GF-D8 (cell line): Measurements from ENCODE around the gene NPR2.

ENCODE experiments used
- DNase-seq: peaks from one replicate; lab custom pipeline; 2025; lab: John Stamatoyannopoulos, UW

The NPR2 gene

GRCh38 chr9:35801328-35802128, 10.1 kb downstream of the NPR2 start:
- no peak for DNase-seq

DNA sequence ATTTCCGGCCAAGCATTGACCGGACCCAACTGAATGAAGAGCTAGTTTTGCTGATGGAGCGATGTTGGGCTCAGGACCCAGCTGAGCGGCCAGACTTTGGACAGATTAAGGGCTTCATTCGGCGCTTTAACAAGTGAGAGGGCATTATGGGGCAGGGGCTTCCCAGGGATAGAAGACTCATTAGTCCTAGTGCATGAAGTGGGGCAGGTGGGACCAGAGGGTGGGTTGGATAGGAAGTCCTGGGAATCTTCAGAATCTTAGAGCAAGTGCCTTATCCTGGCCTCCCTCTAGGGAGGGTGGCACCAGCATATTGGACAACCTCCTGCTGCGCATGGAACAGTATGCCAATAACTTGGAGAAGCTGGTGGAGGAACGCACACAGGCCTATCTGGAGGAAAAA, 14.7 kb downstream of the NPR2 start:
- DNase-seq = no peak

DNA sequence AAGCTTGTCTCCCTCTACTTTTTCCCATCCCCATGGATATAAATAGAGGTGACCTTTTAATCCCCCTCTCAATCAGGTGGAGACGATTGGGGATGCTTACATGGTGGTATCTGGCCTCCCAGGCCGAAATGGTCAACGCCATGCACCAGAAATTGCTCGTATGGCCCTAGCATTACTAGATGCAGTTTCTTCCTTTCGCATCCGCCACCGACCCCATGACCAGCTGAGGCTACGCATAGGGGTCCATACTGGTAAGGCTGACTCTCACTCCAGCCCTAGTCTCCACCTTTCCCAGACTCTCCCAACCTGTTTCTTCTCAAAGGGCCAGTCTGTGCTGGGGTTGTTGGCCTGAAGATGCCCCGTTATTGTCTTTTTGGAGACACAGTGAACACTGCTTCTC, 17.0 kb downstream of the NPR2 start:
- DNase-seq = no peak

DNA sequence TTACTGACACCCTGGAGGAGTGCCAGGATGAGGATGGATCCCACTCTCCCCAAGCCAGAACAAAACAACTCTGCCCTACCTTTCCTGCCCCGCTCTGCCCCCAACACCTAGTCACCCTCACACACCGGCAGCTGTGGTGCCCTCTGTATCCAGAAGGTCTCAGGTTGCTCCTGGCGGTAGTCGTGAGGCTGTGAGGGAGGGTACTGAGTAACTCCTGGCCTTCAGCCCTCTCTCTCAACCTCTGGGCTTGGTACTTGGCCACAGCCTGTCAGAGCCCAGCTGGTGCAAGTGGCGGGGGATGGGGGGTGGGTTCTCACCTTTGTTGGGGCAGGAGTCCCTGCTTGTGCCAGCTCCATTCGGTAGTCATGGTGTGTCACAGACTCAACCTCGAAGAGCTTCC, 18.7 kb downstream of the NPR2 start:
- no peak for DNase-seq

GRCh38 chr9:35811381-35812024, 20.1 kb downstream of the NPR2 start:
- DNase-seq = no peak

DNA sequence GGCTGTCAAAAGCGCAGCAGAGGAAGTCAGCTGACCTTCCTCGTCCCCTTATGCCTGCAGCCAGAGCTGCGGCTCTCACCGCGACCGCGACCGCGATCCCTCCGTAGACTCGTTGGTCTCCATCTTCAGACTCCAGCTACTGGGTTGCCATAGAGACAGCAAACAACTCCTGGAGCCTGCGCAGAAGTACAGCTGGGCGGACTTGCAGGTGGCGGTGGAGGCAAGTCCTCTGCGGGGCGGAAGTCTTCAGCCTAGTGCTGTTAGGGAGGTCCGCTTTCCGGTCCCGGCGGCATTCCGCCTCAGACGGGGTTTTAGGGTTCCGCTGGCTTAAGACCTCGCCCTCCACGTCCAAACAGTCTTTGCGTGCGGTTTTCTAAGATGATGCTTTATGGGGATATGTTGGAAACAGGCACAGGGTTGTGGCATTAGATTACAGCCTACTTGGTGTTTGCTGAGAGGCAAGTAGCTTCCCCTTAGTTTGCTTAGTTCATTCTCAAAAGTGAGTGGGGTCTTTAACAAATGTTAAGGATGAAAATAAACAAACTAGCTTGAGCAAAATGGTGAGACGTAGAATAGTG, 20.7 kb downstream of the NPR2 start, which contains the start of gene SPAG8:
SPAG8 (minus strand) TSS at position 238 of the 578 bp plus-strand sequence; CDS start at position 123, 115 bp downstream.
- peak; percentile 95 for DNase-seq

GRCh38 chr9:35813434-35814105, 22.2 kb downstream of the NPR2 start:
- DNase-seq = no peak

DNA sequence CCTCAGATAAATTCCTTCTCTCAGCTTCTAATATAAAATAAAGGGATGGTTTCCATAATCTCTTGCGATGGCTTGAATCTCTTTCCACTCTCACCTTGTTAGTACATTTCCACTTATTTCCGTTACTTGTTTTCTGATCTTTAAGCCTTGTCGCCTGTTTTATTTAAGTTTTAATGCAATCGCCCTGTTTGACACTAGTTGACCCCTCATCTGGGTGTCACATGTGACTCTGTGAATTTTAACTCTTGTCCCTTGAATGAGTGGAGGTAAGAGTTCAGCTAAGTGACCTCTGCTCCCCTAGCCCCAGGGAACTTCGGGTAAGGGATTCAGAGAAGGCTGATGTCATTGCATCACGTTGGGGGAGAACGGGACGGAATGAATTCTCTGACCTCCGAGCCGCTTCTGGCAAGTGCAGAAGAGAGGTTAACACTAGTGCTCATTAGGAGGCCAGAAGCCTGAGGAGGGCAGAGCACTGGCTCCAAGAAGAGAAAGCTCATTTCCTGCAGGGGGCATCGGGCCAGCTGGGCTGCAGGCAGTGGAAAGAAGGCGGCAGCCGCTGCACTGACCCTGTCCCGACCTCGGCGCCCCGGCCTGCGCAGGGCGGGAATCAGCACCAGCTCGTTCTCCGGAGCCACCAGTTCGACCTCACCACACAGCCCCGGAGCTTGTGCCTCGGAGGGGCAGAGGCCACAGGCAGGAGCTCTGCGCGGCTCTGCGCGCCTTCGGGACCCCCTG, 22.9 kb downstream of the NPR2 start:
- DNase-seq = peak; percentile 55

DNA sequence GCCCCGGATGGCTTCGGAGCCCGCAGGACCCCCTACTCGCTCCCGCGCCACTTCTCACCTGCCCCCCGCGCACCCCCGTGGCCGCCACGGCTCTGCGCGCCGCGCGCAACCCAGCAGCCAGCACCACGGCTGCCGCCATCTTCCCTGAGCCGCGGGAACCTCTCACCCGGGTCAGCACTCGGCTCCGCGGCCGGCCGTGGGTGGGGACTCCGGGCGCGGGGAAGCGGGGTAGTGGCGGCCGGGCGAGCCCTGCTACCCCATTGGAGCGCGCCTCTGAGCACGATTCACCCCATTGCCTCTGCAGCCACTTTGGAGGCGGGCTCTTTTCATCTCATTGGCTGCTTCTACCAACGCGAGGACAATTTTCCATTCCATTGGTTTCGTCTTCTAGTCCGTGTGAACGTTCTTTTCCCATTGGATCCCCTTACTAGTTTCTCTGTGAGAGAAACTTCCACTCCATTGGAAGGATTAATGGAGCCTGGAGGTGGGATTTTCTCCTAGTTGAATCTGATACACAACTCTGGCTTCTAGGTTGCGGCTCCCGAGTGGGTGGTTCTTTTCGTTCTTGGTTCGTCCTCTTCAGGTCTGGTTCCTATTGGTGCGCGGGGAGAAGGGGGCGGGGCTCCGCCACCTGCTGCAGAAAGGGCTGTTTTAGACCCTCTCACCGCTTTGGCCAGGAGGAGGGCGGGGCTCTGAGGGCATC, 23.6 kb downstream of the NPR2 start, which contains the start of gene HINT2:
HINT2 (minus strand) TSS at position 202 of the 703 bp plus-strand sequence; CDS start at position 139, 63 bp downstream.
- DNase-seq = peak; percentile 95

DNA sequence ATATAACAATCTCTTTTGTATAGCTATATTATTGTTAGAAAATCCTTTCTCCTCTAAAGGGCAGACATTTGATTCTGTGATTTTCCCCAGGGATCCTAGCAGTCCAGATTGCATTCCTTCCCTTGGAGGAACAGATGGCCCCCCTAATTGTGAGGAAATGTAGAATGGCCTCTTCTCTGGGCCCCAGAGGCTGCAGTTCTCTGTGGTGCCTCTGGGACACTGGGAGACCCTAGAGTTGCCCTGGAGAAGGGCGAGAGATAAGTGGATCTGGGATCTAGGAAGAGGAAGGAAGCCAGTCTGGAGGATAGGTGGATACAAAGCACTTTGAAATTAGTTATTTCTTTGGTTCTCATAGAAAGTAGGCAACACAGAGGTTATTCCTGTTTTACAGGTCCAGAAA, 25.3 kb downstream of the NPR2 start:
- DNase-seq = no peak

GRCh38 chr9:35818341-35818740, 26.9 kb downstream of the NPR2 start:
- no peak for DNase-seq

GRCh38 chr9:35820076-35820475, 28.7 kb downstream of the NPR2 start:
- no peak for DNase-seq

DNA sequence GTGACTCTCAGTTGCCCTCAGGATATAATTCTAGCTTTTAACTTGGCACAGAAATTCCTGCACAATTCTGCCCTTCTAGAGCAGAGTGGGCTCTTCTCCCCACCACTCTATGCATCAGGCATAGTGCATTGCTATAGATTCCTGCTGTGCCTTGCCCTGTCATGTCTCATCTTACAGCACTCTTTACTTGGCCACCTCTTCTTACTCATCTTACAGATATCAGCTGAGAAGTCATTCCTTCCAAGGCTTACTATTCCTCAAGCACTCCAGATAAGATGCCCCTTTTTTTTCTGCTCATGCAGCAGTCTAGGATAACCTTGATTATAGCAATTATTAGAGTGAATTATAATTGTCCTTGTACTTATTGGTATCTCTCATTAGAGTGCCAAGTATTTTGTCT, 31.5 kb downstream of the NPR2 start:
- no peak for DNase-seq

DNA sequence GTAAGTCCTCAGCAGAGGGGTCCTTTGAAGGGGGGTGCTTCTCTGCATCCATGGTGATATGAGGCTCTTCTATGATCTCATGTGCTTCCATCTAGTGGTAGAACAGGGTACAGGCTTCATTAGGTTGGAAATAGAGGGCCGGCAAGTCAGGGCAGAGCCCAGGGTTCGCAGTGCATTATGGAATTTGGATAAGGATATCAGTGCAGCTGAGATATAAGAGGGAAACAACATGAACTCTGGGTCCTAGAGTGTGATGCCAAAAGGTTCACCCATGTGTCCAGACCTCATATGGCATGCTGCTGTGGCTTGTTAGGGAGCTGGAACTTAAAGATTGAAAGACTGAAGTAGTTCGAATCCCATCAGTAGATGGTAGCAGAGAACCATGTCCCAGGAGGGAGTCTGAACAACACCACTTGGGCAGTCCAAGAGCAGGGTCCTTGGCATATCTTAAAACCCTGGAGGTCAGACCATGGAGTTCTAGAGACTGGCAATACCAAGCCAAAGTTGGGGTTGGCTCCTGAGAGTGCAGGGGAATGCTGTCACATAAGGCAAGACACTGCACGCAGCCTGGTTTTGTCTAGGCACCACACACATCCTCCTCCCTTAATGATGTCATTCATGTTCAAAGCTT, 34.8 kb downstream of the NPR2 start:
- peak; percentile 24 for DNase-seq

GRCh38 chr9:35827486-35827885, 36.1 kb downstream of the NPR2 start:
- DNase-seq = no peak

DNA sequence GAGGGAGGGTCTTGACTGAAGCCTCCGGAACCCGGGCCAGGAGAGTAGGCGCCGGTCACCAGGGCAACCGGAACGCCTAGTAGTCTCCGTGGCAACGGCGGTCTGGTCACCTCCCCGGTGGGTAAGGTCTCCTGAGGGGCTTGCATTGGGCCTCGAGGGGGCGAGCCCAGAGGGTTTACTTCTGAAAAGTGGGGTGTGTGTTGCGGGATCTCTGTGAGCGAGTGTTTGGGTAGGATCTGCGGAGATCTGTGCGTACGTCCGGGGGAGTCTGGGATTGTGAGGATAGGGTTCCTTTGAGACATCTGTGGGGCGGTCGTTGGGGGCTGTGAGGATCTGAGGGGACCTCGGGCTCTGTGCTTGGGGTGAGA, 37.3 kb downstream of the NPR2 start, which contains the start of gene FAM221B:
FAM221B (minus strand) TSS at position 17 of the 368 bp plus-strand sequence. CDS start 2,571 bp downstream, outside the sequence.
- DNase-seq = no peak

GRCh38 chr9:35829084-35829763, 37.8 kb downstream of the NPR2 start, which contains the start of gene TMEM8B:
TSS of gene TMEM8B (plus strand) at chr9:35829228. CDS start at chr9:35829448, 220 bp downstream.
- no peak for DNase-seq

- DNase-seq = no peak
Measured at GRCh38 chr9:35829764-35830096, 38.3 kb downstream of the NPR2 start.

- DNase-seq = no peak
Measured at GRCh38 chr9:35831040-35831439, 39.6 kb downstream of the NPR2 start.

GRCh38 chr9:35832814-35833213, 41.4 kb downstream of the NPR2 start:
- DNase-seq = no peak
